GM19035 (cell line): ENCODE results near the gene CDC45.

Experiments used
- ATAC-seq: cut with Tn5 transposase; IDR thresholded peaks from one replicate; pipeline ENCODE4 v1.9.1; 2021; ENCODE audit not compliant: unreplicated experiment

CDC45 gene

DNA sequence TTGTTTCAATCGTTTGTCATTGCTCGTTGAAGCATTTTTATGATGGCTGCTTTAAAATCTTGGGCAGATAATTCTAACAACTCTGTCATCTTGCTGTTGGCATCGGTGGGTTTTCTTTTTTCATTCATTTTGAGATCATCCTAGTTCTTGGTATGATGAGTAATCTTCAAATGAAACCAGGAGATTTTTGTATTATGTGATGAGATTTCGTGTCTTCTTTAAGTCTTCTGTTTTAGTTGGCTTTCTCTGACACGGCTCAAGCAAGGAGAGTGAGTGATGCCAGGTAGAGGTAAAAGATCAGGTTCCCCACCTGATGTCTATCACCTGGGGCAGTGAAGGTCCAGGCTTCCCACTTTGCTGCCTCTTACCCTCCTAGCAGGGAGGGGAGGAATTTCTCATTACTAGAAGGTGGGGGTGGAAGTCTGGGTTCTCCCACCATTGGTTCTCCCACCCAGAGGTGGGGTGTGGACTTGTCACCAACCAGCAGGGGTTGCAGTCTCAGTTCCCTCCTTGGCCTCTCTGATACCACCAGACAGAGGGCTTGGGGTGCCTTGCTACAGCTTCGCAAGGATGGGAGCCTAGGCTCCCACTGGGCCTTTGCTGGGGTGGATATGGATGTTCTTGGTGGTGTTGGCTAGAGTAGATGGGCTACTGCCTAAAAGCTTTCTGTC lies 12.9 kb downstream of the CDC45 start:
- no peak for ATAC-seq

DNA sequence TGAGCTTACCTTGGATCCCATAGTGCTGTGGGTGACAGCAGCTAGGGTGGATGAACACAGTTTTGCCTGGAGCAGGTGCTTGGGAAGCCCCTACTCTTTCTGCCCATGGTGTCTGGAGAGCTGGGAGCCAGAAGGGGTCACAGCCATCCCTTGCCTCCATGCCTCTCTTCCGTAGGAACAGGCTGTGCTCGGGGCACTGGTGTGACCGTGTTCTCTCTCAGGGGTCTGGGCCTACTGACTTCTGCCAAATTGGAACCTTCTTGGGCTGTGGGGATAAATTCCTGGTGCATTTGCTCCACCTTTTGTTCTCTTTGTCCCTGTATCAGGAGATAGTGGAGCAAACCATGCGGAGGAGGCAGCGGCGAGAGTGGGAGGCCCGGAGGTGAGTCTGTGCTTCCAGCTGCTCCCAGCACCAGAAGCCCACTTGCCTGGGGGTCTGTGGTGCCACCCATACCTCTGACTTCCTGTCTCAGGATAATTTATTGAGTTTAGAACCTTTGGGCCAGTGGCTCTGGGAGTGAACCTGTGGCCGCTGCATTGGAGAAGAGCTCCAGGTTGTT lies 14.4 kb downstream of the CDC45 start:
- no peak for ATAC-seq

DNA sequence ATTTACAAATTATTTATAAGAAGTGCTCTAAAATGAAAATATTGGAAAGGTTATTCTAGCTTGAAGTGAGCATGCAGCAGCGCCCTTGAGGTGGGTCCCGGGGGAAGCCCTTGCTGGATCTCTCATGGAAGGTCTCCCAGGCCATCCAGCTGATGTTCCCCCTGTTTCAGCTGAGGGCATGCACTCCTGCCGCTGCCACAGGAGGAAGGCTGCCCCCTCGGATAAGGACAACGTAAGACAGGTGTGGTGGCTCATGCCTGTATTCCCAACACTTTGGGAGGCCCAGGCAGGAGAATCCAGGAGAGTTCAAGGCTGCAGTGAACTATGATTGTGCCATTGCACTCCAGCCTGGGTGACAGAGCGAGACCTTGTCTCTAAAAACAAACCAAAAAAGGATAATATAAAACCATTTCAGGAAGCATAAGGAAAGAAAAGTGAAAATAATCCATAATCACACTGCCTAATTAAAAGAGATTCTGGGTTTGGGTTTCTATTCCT lies 15.0 kb downstream of the CDC45 start:
- ATAC-seq = no peak

DNA sequence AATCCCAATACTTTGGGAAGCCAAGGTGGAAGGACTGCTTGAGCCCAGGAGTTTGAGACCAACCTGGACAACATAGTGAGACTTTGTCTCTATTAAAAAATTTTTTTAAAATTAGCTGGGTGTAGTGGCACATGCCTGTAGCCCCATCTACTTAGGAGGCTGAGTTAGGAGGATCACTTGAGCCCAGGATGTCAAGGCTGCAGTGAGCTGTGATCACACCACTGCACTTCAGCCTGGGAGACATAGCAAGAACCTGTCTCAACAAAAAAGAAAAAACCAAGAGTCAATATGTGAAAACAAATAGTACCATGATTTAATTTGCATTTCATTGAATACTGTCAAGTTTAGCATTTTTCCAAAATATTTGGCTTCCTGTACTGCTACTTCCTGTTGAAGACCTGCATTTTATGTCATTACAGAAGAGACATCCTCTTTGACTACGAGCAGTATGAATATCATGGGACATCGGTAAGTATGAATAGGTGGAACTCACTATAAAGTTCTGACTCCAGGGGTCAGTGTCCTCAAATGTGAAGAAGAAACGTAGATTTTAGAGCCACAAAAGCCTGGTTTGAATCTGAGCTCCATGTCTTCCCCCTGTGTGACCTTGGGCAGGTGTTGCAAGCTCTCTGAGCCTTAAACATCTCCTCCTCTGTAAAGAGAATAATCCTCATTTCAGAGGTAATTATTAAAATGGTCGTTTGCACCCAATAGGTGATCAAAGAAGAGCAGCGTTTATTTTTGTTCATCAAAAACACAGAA lies 16.0 kb downstream of the CDC45 start:
- ATAC-seq = no peak

DNA sequence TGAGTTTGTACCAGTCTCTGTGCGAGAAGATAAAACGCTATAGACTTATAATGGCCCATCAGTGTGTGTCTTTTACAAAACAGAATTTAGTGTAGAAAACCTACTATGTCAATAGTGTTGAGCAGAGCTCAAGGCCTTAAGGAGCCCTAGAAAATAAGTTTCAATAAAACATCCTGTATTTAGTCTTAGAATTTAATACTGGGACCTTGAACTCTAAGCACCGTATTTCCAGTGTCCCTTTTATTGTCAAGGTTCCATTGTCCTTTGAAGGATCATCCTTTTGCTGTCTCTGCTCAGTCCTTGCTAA lies 16.6 kb downstream of the CDC45 start:
- ATAC-seq = no peak

DNA sequence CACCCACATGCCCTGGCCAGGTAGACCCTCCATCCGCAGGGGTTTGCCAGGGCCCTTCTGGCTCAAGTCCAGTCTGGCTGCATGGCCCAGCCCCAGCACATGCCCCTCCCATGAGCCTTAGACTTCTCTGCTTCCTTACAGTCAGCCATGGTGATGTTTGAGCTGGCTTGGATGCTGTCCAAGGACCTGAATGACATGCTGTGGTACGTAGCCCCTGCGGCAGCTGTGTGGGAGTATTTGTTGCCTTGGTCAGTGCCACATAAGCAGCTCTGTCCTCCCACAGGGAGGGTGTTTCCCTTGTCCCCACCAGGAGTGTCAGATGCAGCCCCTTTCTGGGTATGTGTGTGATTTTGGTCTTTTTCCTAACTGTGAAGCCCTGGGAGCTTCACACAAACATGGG lies 17.5 kb downstream of the CDC45 start:
- no peak for ATAC-seq

DNA sequence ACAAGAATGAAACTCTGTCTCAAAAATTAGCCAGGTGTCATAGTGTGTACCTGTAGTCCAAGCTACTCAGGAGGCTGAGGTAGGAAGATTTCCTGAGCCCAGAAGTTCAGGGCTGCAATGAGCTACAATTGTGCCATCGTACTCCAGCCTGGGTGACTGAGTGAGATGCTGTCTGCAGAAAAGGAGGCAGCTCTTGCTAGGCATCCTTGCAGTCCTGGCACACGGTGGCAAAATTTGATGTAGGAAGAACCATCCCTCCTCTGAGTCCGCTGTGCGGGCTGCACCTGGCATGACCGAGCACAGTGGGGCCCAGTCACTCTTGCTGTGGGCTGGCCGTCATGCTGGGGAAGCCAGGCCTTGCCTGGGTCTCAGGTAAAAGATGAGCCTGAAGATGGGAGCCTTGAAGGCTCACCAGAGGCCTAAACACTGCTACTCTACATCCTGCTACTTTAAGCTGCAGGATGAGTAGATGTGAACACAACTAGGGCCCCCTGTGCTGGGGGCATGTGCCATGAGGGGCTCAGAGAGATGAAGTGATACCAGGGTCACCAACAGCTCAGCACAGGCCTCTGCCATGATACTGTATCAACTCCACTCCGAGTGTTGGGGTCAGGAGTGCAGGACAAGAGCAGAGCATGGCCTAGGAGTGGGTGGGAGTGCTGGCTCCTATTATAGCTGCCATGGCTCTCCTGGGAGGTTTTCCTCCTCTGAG lies 18.6 kb downstream of the CDC45 start:
- no peak for ATAC-seq

DNA sequence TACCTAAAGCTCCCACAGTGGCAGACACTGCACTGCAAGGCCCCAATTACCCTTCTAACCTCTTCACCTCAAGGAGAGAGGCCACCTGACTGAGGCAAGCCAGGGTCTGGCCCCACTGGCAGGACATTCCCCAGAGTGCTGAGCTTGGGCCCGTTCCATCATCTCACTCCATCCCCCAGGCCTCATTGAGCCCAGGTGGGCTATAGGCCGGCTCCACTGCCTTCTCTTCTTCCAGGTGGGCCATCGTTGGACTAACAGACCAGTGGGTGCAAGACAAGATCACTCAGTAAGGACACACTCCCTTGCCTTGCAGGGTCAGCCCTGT lies 19.1 kb downstream of the CDC45 start:
- no peak for ATAC-seq

DNA sequence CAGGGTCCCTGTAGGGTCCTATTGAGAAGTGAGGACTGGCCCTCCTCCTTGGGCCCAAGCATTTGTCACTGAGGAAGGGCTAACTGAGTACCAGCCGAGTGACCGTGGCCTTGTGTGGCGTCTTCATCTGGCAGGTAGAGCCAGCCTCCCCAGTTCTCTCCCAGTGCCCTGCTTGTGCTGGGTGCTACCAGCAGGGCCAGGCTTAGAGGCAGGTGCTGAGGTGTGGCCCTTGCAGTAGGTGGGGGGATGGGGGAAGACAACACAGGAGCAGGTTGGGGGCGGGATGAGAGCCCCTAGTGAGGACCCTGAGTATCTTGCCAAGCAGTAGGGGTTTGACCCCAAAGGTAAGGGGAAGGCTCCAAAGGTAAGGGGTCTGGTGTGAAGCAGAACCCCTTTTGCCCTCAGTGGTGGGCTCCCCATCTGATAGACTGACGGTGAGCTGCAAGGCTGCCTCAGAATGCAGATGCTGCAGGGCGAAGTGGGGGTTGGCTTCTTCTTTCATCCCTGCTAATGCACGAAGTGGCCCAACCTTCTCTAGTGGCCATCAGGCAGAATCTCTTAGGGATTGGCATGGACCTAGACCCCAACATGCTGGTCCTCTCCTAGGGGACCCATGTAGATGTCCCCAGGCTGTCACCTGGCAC lies 19.6 kb downstream of the CDC45 start:
- ATAC-seq = no peak

DNA sequence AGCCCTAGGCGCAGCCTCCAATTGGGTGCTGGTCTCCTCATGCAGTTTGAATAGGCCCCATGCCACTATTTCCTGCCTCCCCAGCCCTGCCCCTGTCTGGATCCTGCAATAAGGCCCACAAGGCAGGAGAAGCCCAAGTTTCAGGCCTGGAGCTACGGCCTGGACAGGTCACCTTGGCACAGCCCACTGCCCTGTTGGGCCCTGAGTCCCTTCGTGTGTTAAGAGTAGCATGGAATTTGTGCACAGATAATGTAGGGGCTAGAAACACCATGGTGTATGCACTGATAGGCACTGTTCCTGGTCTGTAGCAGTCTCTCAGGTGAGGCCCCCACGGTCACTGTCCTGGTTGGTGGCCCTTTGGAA lies 20.1 kb downstream of the CDC45 start:
- ATAC-seq = no peak

DNA sequence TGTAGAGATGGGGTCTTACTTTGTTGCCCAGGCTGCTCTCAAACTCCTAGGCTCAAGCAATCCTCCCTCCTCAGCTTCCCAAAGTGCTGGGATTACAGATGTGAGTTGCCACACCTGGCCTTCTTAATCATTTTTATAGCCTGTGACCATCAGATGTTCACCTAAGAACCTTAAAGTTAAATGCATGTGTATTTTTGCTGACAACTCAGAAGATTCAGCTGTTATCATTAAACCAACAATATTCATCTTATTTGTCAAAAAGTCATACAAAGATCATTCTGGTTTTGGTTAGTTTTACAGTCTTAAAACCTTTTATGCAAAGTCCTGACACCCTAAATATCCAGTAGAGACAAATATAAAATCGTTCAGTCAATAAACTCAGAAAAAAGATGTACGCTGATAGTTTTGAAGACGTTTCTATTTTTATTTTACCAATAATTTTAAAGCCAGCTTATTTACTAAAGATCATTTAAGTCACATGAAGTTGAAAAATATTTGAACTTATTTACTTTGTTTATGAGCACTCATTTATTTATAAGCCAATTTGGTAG lies 22.3 kb downstream of the CDC45 start:
- ATAC-seq = no peak

DNA sequence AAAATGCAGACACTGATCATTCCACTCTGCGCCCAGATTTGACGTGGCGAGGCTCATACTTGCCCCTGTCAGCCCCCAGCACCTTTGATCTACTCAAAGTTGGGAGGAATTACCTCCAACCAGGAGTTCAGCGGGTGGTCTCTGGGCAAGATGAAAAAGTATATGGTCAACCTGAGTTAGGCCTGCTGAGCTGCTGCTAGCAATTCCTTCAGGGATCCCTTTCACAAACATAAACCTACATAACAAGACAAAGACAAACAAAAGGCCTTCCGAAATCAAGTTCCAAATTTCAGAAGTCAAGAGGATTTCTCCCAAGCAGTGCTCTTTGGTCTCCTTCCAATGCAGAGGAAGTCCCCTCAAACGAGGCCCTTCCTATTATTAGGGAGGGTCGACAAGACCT lies 23.6 kb downstream of the CDC45 start:
- no peak for ATAC-seq

DNA sequence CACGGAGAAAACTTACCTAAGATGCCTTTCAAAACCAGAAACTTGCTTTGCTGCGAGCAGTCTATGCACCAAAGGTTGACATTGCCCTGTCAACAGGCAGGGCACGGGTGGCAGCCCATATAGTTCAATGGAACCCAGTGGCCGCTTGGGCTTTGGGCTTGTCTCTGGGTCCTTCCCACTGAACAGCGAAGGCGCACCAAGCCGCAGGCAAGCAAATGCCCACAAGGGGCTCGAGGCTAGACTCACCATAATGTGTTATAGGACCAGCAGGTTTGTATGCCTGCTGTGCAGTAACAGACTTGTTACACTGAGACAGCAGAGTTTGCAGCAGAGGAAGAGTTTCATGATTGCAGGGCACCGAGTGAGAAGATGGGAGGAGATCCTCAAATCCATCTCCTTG lies 24.1 kb downstream of the CDC45 start:
- ATAC-seq = no peak

DNA sequence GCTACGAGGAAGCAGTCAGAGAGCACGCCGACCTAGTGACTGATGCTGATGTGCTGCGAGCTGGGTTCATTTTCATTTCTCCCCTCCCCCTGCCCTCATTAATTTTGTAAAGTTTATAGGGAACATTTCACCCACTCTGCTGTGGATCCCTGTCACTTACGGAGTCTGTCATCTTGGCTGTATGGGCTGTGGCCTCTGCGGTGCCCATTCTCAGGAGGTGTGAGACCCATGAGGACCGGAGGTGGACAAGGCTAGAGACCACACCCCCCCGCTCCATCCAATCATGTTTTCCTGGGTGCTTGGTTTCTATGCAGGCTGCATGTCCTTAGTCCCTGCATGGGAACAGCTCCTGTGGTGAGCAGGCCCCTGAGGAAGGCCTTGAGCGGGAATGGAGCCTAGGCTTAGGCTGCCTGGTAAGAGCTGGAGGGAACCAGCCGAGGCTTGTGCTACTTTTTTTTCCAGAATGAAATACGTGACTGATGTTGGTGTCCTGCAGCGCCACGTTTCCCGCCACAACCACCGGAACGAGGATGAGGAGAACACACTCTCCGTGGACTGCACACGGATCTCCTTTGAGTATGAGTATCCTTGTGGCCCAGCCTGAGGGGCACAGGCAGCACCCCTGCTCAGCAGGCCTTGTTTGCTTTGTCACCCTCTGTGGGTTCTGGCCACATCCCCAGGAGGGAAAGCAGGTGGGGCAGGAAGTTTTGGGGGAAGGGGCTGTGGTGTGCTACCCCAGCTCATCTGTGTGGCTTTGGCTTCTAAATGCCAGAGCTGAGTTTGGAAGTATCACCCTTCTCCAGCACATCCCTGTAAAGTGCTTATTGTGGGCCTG lies 25.4 kb downstream of the CDC45 start:
- no peak for ATAC-seq

DNA sequence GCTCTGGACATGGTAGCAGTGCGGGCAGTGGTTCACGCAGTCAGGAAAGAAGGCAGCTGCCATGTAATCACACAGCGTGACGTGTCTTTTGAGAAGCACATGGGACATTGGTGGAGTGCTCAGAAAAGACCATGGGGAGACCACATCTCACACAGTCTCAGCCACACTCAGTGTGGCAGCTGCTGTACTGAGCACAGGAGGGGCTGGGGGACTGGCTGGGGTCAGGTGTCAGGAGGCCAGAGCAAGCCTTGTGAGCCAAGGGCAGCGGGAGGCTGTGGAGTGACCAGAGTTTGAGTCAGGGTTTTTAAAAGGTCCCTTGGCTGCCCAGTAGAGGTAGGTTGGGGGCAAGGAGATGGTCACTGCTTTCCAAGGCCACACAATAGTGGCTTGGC lies 26.0 kb downstream of the CDC45 start:
- no peak for ATAC-seq

DNA sequence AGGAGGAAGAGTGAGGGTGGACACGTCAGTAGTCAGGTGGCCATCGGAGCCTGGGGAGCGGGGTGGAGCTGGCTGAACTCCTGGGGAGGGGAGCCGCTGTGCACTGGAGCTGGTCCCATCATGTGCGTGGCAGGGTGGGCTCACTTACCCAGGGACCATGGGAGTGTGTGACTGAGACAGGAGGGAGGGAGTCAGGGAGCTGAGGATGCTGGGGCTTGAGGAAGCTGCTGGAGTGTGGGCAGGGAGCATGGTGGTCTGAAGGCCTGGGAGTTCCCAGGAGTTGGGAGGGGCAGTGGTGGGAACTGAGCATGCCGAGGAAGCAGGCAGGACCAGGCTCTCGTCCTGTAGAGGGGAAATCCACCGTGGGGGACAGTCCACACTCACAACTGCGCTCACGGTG lies 26.5 kb downstream of the CDC45 start:
- no peak for ATAC-seq

DNA sequence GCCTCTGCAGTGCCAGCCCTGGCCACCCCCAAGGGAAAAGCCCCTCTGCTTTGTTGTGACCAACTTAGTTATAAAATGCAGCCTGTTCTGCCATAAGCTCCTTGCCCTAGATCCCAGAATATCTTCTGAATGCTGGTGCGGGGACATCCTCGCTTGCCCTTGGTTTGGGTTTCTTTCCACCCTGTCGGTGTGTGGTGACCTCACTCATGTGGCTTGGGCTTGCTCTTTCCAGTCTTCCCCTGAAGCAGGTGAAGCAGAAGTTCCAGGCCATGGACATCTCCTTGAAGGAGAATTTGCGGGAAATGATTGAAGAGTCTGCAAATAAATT lies 27.8 kb downstream of the CDC45 start:
- no peak for ATAC-seq

DNA sequence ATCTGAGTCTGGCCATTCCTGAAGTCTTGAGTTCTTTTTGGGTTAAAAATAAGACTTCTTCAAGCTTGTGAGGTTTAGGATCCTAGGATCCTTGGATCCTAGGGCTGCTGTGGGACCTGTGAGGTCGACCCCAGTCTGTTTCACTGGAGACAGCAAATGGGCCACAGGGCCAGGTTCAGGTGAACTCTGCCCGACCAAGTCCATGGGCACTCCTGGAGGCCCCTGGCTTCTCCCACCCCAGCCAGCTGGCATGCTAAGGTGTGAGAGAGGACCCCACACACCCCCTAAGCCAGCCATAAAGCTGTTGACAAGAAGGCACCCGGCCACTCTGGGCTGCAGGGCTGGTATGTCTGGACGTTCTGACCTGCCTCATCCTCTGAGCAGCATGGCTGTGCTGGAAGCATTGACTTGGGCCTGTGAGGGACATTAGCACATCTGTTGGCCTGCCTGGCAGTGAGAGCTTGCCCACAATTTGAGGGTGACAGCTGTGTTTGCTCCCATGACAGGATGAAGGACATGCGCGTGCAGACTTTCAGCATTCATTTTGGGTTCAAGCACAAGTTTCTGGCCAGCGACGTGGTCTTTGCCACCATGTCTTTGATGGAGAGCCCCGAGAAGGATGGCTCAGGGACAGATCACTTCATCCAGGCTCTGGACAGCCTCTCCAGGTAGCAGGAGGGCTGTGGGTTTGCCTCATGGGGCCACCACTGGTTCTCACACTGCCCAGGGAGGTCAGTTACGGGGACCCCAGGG lies 28.5 kb downstream of the CDC45 start:
- ATAC-seq = no peak

DNA sequence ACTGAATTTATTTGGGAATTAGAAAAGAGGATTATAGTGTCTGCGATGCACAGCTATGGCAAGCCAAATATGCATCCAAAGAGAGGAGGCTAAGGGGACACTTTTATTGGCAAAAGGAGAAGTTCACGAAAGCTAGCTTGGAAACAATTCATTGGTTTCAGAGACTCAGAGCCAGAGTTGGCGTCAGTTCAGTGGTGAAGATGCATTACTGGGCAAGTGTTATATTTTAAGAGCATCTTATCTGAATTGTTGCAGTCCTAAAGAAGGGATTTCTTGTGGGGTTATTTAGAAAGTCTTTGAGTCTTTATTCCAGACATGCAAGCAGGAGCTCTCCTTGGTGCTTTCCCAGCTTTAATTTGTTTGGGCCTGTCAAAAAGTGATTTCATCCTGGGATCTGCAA lies 29.5 kb downstream of the CDC45 start:
- ATAC-seq = no peak

DNA sequence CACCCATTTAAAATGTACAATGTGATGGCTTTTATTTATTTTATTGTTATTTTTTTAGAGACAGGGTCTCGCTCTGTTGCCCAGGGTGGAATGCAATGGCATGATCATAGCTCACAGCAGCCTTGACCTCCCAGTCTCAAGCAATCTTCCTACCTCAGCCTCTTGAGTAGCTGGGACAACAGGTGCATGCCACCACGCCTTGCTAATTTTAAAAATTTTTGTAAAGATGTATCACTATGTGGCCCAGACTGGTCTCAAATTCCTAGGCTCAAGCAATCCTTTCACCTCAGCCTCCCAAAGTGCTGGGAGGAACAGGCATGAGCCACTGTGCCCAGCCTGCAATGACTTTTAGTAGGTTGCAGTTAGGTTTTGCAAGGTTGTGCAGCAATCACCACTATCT lies 30.2 kb downstream of the CDC45 start:
- no peak for ATAC-seq
